ENCODE data around the gene SORCS1.

DNA sequence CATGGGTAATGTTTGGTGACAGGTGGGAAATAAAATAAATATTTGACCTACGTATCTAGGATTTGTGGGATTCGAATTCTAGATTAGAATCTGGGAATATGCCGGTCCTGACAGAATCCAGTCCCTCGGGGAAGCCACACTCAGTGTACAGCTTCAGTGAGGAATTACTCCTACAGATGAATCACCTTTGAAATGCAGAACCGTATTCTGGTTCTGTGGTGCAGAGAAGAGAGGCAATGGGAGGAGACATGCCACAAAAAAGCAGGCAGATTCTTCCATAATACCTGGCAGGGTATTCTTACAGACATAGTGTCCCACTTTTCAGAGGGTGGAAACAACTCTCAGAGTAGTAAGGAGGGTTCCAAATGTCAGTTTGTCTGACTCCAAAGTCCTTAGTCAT lies 286.9 kb downstream of the SORCS1 start:
- TF ChIP-seq, protein P1, sequence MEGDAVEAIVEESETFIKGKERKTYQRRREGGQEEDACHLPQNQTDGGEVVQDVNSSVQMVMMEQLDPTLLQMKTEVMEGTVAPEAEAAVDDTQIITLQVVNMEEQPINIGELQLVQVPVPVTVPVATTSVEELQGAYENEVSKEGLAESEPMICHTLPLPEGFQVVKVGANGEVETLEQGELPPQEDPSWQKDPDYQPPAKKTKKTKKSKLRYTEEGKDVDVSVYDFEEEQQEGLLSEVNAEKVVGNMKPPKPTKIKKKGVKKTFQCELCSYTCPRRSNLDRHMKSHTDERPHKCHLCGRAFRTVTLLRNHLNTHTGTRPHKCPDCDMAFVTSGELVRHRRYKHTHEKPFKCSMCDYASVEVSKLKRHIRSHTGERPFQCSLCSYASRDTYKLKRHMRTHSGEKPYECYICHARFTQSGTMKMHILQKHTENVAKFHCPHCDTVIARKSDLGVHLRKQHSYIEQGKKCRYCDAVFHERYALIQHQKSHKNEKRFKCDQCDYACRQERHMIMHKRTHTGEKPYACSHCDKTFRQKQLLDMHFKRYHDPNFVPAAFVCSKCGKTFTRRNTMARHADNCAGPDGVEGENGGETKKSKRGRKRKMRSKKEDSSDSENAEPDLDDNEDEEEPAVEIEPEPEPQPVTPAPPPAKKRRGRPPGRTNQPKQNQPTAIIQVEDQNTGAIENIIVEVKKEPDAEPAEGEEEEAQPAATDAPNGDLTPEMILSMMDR (IDR thresholded peaks at IDR 0.05; ENCODE audit: low read length), result no peak
- TF ChIP-seq EZH2 (optimal IDR thresholded peaks at IDR 0.05; ENCODE audit: low read depth, low read length), result no peak
